Motor neuron (in vitro differentiated cells): Measurements from ENCODE around the gene AP3B1. TPM values are rescaled to one million over a fixed set of nuclear protein-coding genes. Genes with fewer than 3 reads are reported as not detected.
"Not testable (repeated sequence)": the region's sequence is repeated elsewhere in the genome, so short reads cannot be mapped to it uniquely, and the experiment has no call there.

Experiments
- ATAC-seq, 8 experiments: fragments of 200-7000 bp; cut with Tn5 transposase; replicated peaks in 6 of 8; 2 replicates each; pipeline ENCODE4 v1.8.0; 2021; ENCODE audit warnings: mild to moderate bottlenecking in 8 of 8, moderate library complexity in 8 of 8
- H3K27ac ChIP-seq, 2 donors: fragments of 250-450 bp; sonication (Bioruptor Pico); 2 replicates each; pipeline ENCODE4 v1.9.0; 2021; ENCODE audit warnings: antibody characterized with exemption in 2 of 2, mild to moderate bottlenecking in 2 of 2, moderate library complexity in 1 of 2
- H3K4me1 ChIP-seq, 2 donors: fragments of 250-450 bp; sonication (Bioruptor Pico); replicated peaks in 1 of 2; 2 replicates each; pipeline ENCODE4 v1.6.1; 2021; ENCODE audit warnings: antibody characterized with exemption in 2 of 2, mild to moderate bottlenecking in 2 of 2, moderate library complexity in 1 of 2
- H3K4me3 ChIP-seq, 5 donors: fragments of 250-450 bp; sonication (Bioruptor Pico); 2 replicates each; pipeline ENCODE4 v1.9.0; 2021; ENCODE audit warnings: antibody characterized with exemption in 5 of 5, mild to moderate bottlenecking in 5 of 5, moderate library complexity in 4 of 5
- WGBS, 10 experiments: fragments of 450-650 bp; shearing (Covaris generic); methylation state at CpG; one replicate each; pipeline ENCODE4 v1.0.0; 2022; 5-methylcytosine and 5-hydroxymethylcytosine counted together
- in situ Hi-C, 9 experiments: fragments of 400-800 bp; cut with MboI; loops; one replicate each; pipeline ENCODE4 v1.15.0; 2021; ENCODE audit warnings: low sequenced_read_pairs in 9 of 9, low pct_unique_long_range_greater_than_20kb in 2 of 9; ENCODE audit not compliant: unreplicated experiment in 9 of 9
- total RNA-seq, 8 experiments: library from RNA; unstranded; fragments of 300-600 nt; gene quantifications; 2 replicates each; pipeline versions ENCODE4 v1.2.3 to v1.2.4, GENCODE V29; 2022

AP3B1 gene
- total RNA-seq, 8 experiments from 2014 or later, result 31.7 to 54.7 (median 47.4) TPM

- 83 to 100% (median 97%) methylated on average over 1 to 3 of the region's 3 CpGs; no CpG with 5 or more reads in 1 of the 10 experiments for WGBS, 10 experiments
- Histone ChIP-seq H3K4me3 (no peak overlapping the region), H3K4me1 (no peaks in the 10 kb centered on the region), H3K27ac (no peak overlapping the region)
- in situ Hi-C loops, result no loop called here
- ATAC-seq, result no peak
Observed at GRCh38 chr5:78109891-78110324, 184.6 kb downstream of the AP3B1 start.

GRCh38 chr5:78108564-78108963 lies 185.9 kb downstream of the AP3B1 start:
- peaks cover 0 to 2% of the 10 kb centered on the region in 2 donors for H3K4me1 ChIP-seq
- 81 to 100% (median 94%) methylated on average over 2 to 3 of the region's 3 CpGs for WGBS, 10 experiments
- ATAC-seq, result no peak
- in situ Hi-C loops, result no loop called here
- H3K27ac ChIP-seq, result no peak overlapping the region
- no peak overlapping the region for H3K4me3 ChIP-seq

- Histone ChIP-seq H3K4me3 (no peak overlapping the region), H3K27ac (peak overlapping the region in 1 of 2 donors; percentile 33), H3K4me1 (peaks cover 4 to 14% of the 10 kb centered on the region in 2 donors)
- 3 to 88% (median 50%) methylated on average over 2 to 4 of the region's 4 CpGs; no CpG with 5 or more reads in 1 of the 10 experiments for WGBS, 10 experiments
- peak in 4 of 8 experiments; percentile 67 to 97 (median 93) for ATAC-seq
- in situ Hi-C loops, result no loop called here
Observed at GRCh38 chr5:78103232-78103918, 191.1 kb downstream of the AP3B1 start.

- in situ Hi-C loops, result no loop called here
- no peak overlapping the region for H3K27ac ChIP-seq
- ATAC-seq, result peak in 3 of 8 experiments; percentile 33 to 64 (median 54)
- H3K4me1 ChIP-seq, result peaks cover 4 to 14% of the 10 kb centered on the region in 2 donors
- no peak overlapping the region for H3K4me3 ChIP-seq
Observed at GRCh38 chr5:78102500-78102899, 192.0 kb downstream of the AP3B1 start.

- H3K4me3 ChIP-seq, result no peak overlapping the region
- H3K4me1 ChIP-seq, result no peaks in the 10 kb centered on the region
- in situ Hi-C loops, result no loop called here
- H3K27ac ChIP-seq, result no peak overlapping the region
- ATAC-seq, result peak in 1 of 8 experiments; percentile 77
Observed at GRCh38 chr5:78095125-78095524, 199.4 kb downstream of the AP3B1 start.

GRCh38 chr5:78090002-78090401 lies 204.5 kb downstream of the AP3B1 start:
- peak in 2 of 8 experiments; percentile 63 to 69 for ATAC-seq
- 57 to 100% (median 100%) methylated on average over 1 of the region's 1 CpG; no CpG with 5 or more reads in 3 of the 10 experiments for WGBS, 10 experiments
- no peaks in the 10 kb centered on the region for H3K4me1 ChIP-seq
- H3K27ac ChIP-seq, result no peak overlapping the region
- no peak overlapping the region for H3K4me3 ChIP-seq
- in situ Hi-C loops, result no loop called here

GRCh38 chr5:78078858-78079257 lies 215.6 kb downstream of the AP3B1 start:
- in situ Hi-C loops, result no loop called here

GRCh38 chr5:78077369-78078068 lies 217.0 kb downstream of the AP3B1 start:
- Histone ChIP-seq H3K4me3 (no peak overlapping the region), H3K27ac (no peak overlapping the region), H3K4me1 (no peaks in the 10 kb centered on the region)
- in situ Hi-C loops, result no loop called here
- ATAC-seq, result no peak
- WGBS, 10 experiments, result 80 to 100% (median 98%) methylated on average over 1 to 4 of the region's 4 CpGs; no CpG with 5 or more reads in 2 of the 10 experiments

More at GRCh38 chr5:78078858-78079257, 215.6 kb downstream of the AP3B1 start:
- H3K27ac ChIP-seq, result no peak overlapping the region
- H3K4me1 ChIP-seq, result no peaks in the 10 kb centered on the region
- peak in 1 of 8 experiments; percentile 68 for ATAC-seq
- no peak overlapping the region for H3K4me3 ChIP-seq

GRCh38 chr5:78076351-78076750 lies 218.1 kb downstream of the AP3B1 start:
- H3K4me3 ChIP-seq, result no peak overlapping the region
- in situ Hi-C loops, result no loop called here
- peak in 2 of 8 experiments; percentile 47 to 85 for ATAC-seq
- WGBS, 10 experiments, result 60 to 100% (median 95%) methylated on average over 1 to 2 of the region's 2 CpGs; no CpG with 5 or more reads in 6 of the 10 experiments
- no peaks in the 10 kb centered on the region for H3K4me1 ChIP-seq
- no peak overlapping the region for H3K27ac ChIP-seq

GRCh38 chr5:78075301-78075700 lies 219.2 kb downstream of the AP3B1 start:
- in situ Hi-C loops, result no loop called here
- Histone ChIP-seq H3K4me1 (no peaks in the 10 kb centered on the region), H3K4me3 (no peak overlapping the region), H3K27ac (no peak overlapping the region)
- 90 to 100% (median 100%) methylated on average over 2 to 3 of the region's 3 CpGs; no CpG with 5 or more reads in 1 of the 10 experiments for WGBS, 10 experiments
- ATAC-seq, result no peak

- H3K4me3 ChIP-seq, ATAC-seq, H3K27ac ChIP-seq, H3K4me1 ChIP-seq, in situ Hi-C loops: not testable (repeated sequence)
- WGBS, 10 experiments, result 78 to 100% (median 87%) methylated on average over 1 to 4 of the region's 4 CpGs
Observed at GRCh38 chr5:78070691-78071090, 223.8 kb downstream of the AP3B1 start.

GRCh38 chr5:78067581-78067980 lies 226.9 kb downstream of the AP3B1 start:
- WGBS, 10 experiments, result 86 to 100% (median 99%) methylated on average over 1 to 3 of the region's 3 CpGs
- H3K4me3 ChIP-seq, in situ Hi-C loops, ATAC-seq, H3K4me1 ChIP-seq, H3K27ac ChIP-seq: not testable (repeated sequence)

- in situ Hi-C loops, H3K4me3 ChIP-seq, H3K4me1 ChIP-seq, H3K27ac ChIP-seq, ATAC-seq: not testable (repeated sequence)
- WGBS, 10 experiments, result 88 to 100% (median 98%) methylated on average over 2 to 5 of the region's 5 CpGs
Observed at GRCh38 chr5:78066722-78067121, 227.8 kb downstream of the AP3B1 start.
